Uterus (tissue), 4 donors: ENCODE measurements around the gene CDH4. TPM values are rescaled to one million over a fixed set of nuclear protein-coding genes. Genes with fewer than 3 reads are reported as not detected.
"Not testable (repeated sequence)": the region's sequence is repeated elsewhere in the genome, so short reads cannot be mapped to it uniquely, and the experiment has no call there.

Experiments used
- DNase-seq, 2 donors: peaks; one replicate each; pipeline ENCODE4 v3.0.0-alpha.2; 2019 to 2020
- H3K27ac ChIP-seq, 2 donors: fragments of 200-600 bp; sonication (generic); 1 replicate in 1 of 2; 2 replicates in 1 of 2; pipeline ENCODE4 v1.5.1; 2016 to 2018
- H3K27me3 ChIP-seq, 2 donors: fragments of 200-600 bp; sonication (generic); one replicate each; pipeline ENCODE4 v1.5.1; 2018 to 2019; ENCODE audit warnings: control low read depth in 1 of 2
- H3K36me3 ChIP-seq, 2 donors: fragments of 200-600 bp; sonication (generic); one replicate each; pipeline ENCODE4 v1.5.1; 2019; ENCODE audit warnings: control low read depth in 1 of 2
- H3K4me1 ChIP-seq, 2 donors: fragments of 200-600 bp; sonication (generic); one replicate each; pipeline ENCODE4 v1.5.1; 2018 to 2019; ENCODE audit warnings: control low read depth in 1 of 2
- H3K4me3 ChIP-seq, 2 donors: fragments of 200-600 bp; sonication (generic); 1 replicate in 1 of 2; 2 replicates in 1 of 2; pipeline ENCODE4 v1.5.1; 2018 to 2019; ENCODE audit warnings: mild to moderate bottlenecking in 1 of 2
- H3K9me3 ChIP-seq, 2 donors: fragments of 200-600 bp; sonication (generic); one replicate each; pipeline ENCODE4 v1.5.1; 2019; ENCODE audit warnings: control low read depth in 1 of 2
- POLR2A ChIP-seq, 2 donors: fragments of 450-650 bp; IDR thresholded peaks; one replicate each; pipeline ENCODE4 v1.6.1; 2016; ENCODE audit warnings: antibody characterized with exemption in 2 of 2, mild to moderate bottlenecking in 1 of 2, moderate library complexity in 1 of 2
- intact Hi-C: fragments of 100-400 bp; cut with DNase I; formaldehyde crosslinking; loops from one replicate; pipeline ENCODE4 v1.15.1; 2023; ENCODE audit warnings: low total_unique reads
- total RNA-seq, 4 donors: library from RNA; depleted of rRNA in 3 of 4; stranded (reverse); fragments of >200 nt in 3 of 4; gene quantifications; one replicate each; pipeline versions ENCODE4 v1.1.0 to v1.2.4, GENCODE V29; 2014 to 2023
- TF ChIP-seq, protein P1 (sequence below), 4 experiments: fragments of 200-600 bp in 2 of 4; fragments of 450-650 bp in 2 of 4; sonication (generic) in 2 of 4; IDR thresholded peaks; one replicate each; pipeline ENCODE4 v1.5.1; 2016 to 2019; ENCODE audit warnings: antibody characterized with exemption in 4 of 4, mild to moderate bottlenecking in 2 of 4, moderate library complexity in 1 of 4
- donor health status: DM: yes; HTN: yes; CAD: no.

Gene CDH4
- total RNA-seq, 4 donors from 2014 or later = under 0.01 to 0.55 TPM; not detected in 2

DNA sequence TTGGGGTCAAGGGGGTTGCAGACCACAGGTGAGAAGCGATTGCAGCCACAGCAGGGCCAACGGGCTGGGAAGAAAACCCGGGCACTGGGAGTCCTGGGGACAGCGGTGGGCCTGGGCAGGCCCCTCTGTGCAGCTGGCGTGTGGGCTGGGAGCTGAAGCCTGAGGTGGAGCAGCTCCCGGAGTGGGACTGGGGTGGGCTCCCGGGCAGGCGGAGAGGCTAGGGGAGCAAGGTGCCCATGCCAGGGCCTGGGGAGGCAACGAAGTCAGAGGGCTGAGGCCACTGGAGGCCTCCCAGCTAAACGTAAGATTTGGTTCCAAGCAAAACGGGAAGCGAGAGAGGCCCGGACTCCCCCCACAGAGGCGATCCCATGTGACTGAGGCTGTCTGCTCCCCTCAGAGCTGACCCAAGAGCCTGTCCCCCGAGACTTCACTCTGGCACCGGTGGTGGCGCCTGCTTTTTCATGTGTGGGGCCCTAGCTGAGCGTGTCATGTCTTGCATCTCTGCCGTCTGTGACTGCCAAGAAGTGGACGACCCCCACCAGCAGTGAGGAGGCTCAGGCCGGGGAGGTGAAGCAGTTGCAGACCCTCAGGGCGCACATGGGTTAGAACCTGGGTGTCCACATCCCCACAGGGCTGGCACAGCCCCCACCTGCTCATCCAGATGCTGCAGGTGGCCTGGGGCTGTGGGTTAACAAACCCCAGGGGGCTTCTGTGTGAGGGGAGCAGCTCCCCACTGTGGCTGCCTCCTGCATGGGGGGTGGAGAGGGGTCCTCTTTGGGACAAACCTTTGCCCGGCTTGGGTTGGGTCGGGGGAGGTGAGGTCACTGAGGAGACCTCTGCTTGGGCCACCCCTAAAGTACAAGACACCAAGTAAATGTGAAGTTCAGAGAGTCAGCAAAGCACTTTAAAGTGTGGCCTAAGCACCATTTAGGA is 601.3 kb downstream of the CDH4 start:
- Histone ChIP-seq H3K27me3 (no peaks in the 10 kb centered on the region), H3K27ac (no peak overlapping the region), H3K4me1 (no peaks in the 10 kb centered on the region), H3K4me3 (no peak overlapping the region), H3K36me3 (no peaks in the 10 kb centered on the region), H3K9me3 (no peaks in the 10 kb centered on the region)
- no peak for DNase-seq
- intact Hi-C loops = no loop called here
- TF ChIP-seq, protein P1, sequence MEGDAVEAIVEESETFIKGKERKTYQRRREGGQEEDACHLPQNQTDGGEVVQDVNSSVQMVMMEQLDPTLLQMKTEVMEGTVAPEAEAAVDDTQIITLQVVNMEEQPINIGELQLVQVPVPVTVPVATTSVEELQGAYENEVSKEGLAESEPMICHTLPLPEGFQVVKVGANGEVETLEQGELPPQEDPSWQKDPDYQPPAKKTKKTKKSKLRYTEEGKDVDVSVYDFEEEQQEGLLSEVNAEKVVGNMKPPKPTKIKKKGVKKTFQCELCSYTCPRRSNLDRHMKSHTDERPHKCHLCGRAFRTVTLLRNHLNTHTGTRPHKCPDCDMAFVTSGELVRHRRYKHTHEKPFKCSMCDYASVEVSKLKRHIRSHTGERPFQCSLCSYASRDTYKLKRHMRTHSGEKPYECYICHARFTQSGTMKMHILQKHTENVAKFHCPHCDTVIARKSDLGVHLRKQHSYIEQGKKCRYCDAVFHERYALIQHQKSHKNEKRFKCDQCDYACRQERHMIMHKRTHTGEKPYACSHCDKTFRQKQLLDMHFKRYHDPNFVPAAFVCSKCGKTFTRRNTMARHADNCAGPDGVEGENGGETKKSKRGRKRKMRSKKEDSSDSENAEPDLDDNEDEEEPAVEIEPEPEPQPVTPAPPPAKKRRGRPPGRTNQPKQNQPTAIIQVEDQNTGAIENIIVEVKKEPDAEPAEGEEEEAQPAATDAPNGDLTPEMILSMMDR (IDR thresholded peaks at IDR 0.05) = no peak
- no peak for TF ChIP-seq POLR2A (IDR thresholded peaks at IDR 0.05)

DNA sequence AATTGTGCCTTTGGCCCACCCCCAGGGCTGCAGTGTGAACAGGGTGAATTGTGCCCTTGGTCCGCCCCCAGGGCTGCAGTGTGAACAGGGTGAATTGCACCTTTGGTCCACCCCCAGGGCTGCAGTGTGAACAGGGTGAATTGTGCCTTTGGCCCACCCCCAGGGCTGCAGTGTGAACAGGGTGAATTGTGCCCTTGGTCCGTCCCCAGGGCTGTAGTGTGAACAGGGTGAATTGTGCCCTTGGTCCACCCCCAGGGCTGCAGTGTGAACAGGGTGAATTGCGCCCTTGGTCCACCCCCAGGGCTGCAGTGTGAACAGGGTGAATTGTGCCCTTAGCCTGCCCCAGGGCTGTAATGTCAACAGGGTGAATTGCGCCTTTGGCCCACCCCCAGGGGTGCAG is 602.5 kb downstream of the CDH4 start:
- H3K36me3 ChIP-seq, H3K27me3 ChIP-seq, intact Hi-C loops, H3K4me3 ChIP-seq, H3K9me3 ChIP-seq, H3K27ac ChIP-seq, DNase-seq, H3K4me1 ChIP-seq: not testable (repeated sequence)

DNA sequence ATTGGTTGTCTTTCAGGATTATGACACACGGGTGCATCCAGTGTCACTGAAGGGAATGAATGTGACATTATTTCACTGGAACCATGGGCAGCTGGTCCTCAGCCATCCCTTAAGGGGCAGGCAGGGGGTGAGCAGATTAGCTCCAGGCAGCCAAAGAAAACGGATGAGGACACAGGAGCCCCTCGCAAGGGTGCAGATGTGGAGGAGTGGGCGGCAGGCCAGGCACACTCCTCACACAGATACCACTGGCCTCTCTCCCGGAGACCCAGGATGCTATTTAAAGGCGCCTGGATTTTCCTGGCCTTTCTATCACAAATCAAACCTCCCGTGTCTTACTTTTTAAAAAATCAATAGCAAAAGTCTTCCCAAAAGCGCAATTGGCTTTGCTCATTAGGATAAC is 603.2 kb downstream of the CDH4 start:
- Histone ChIP-seq H3K27ac (no peak overlapping the region), H3K9me3 (no peaks in the 10 kb centered on the region), H3K27me3 (no peaks in the 10 kb centered on the region), H3K4me3 (no peak overlapping the region), H3K4me1 (no peaks in the 10 kb centered on the region), H3K36me3 (no peaks in the 10 kb centered on the region)
- intact Hi-C loops = no loop called here
- no peak for DNase-seq
- no peak for TF ChIP-seq POLR2A (IDR thresholded peaks at IDR 0.05)
- TF ChIP-seq, protein P1 (IDR thresholded peaks at IDR 0.05) = no peak

DNA sequence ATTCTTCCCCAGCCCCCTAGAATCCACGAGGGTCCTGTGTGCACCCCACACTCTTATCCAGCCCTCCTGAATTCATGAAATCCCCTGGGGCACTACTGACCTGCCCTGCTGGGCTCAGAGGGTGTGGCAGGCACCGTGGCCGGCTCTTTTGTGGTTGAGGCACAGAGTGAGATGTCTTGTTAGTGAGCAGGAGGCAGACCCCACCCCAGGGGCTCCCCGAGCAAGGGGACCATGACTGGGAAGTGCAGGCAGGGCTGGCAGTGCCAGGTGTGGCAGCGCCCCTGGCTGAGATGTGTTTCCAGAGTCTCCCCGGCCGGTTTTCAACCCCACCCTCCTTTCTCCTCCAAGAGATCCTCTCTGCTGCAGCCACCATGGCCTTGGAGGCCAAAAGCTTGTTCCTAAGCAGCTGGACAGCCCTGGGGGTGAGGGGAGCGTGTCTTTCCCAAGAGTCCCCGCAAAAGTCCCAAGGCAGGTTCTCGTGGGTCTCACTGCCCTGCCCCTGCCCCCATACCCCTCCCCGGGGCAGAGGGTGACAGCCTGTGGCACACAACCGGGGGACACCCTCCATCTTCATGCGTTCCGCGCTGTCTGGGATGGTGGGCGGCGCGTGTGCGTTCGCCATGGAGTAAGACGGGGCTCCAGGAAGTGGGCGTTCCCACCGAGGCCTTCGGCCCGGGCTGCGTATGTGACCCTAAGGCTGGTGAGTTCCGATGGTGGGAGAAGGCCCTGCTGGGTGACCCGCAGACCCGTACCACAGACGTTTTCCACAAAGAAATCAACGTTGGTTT is 604.8 kb downstream of the CDH4 start:
- H3K9me3 ChIP-seq = no peaks in the 10 kb centered on the region
- H3K4me1 ChIP-seq = no peaks in the 10 kb centered on the region
- intact Hi-C loops = no loop called here
- no peak for DNase-seq
- H3K27me3 ChIP-seq = no peaks in the 10 kb centered on the region
- no peak overlapping the region for H3K4me3 ChIP-seq
- no peaks in the 10 kb centered on the region for H3K36me3 ChIP-seq
- no peak overlapping the region for H3K27ac ChIP-seq
- TF ChIP-seq POLR2A (IDR thresholded peaks at IDR 0.05) = no peak
- TF ChIP-seq, protein P1 (IDR thresholded peaks at IDR 0.05) = no peak

- H3K4me1 ChIP-seq = no peaks in the 10 kb centered on the region
- H3K27me3 ChIP-seq = no peaks in the 10 kb centered on the region
- H3K4me3 ChIP-seq = no peak overlapping the region
- TF ChIP-seq POLR2A (IDR thresholded peaks at IDR 0.05) = no peak
- TF ChIP-seq, protein P1 (IDR thresholded peaks at IDR 0.05) = no peak
- no peaks in the 10 kb centered on the region for H3K36me3 ChIP-seq
- H3K9me3 ChIP-seq = no peaks in the 10 kb centered on the region
- no peak overlapping the region for H3K27ac ChIP-seq
- intact Hi-C loops = no loop called here
- no peak for DNase-seq
Measured at GRCh38 chr20:61857414-61857775, 605.3 kb downstream of the CDH4 start.
